GM19193 (cell line): ENCODE results near the gene EARS2.

Experiments
- POLR2A ChIP-seq: IDR thresholded peaks from 4 replicates; pipeline ENCODE4 v1.6.1; 2011; ENCODE audit not compliant: insufficient read depth, insufficient read length; ENCODE audit errors: extremely low read depth

Gene EARS2

DNA sequence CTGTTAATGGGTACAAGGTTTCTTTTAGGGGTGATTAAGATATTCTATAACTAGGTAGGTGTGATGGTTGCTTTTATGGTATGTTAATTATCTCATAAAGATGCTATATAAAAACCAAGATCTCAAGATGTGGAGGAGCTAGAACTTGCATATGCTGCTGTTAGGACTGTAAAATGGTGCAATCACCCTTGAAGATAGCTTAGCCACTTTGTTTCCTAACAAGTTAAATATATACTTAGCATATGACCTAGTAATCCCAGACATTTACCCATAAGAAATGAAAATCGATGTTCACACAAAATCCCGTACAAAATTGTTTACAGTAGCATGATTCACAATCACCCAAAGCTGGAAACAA, 71.9 kb downstream of the EARS2 start:
- no peak for TF ChIP-seq POLR2A

DNA sequence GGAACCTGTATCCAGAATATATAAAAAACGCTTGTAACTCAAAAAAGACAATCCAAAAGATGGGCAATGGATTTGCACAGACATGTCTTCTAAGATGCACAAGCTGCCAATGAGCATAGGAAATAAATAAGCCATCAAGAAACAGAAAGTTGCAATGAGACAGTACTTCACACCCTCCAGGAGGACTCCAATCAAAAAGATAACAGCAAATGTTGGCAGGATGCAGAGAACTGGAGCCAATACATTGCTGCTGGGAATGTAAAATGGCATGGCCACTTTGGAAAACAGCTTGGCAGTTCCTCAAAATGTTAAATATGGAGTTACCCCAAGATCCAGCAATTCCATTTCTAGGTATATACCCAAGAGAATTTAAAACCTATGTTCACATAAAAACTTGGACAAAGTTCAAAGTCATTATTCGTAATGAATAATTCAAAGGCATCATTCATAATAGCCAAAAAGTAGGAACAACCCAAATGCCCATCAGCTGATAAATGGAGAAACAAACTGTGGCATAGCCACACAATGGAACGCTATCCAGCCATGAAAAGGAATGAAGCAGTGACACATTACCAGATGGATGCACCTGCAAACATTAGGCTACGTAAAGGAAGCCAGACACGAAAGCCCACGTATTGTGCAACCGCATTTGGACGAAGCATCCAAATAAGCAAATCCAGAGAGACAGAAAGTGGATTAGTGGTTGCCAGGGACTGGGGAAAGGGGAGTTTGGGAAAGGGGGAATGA, 72.5 kb downstream of the EARS2 start:
- no peak for TF ChIP-seq POLR2A

DNA sequence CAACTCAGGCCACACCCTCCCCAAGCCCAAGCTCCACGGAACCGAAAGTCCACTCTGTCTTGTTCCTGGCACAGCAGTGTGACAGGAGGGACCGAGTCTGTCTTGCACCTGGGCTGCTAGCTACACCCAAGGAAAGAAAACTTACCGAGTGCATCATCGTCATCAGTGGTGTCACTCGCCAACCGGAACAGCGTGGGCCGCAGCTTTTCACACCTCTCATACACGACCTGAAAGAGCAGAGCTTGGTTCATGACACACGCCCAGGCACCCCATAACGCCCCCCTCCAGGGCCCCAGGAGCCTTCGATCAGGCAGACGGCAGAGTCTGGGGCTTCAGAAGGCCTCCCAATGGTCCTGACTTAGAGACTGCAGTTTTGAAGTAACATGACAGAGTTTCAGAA, 74.4 kb downstream of the EARS2 start:
- no peak for TF ChIP-seq POLR2A

DNA sequence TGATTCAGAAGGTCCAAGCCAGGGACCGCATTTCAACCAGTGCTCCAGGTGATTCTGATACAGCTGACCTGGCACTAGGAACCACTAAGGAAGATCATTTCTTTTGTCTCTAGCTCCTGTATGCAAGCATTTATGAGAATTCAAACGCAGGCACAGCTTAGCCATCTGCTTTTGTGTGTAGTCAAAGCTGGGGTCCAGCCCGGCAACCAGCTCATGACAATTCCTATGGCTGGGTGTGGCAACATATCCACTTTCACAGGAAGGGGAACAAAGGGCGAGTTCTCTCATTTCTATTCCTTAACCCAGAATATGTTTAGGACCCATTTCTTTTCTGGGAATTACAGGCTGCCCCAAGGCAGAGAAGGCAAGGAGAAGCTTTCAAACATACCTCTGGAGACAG, 76.9 kb downstream of the EARS2 start:
- TF ChIP-seq POLR2A, result no peak

DNA sequence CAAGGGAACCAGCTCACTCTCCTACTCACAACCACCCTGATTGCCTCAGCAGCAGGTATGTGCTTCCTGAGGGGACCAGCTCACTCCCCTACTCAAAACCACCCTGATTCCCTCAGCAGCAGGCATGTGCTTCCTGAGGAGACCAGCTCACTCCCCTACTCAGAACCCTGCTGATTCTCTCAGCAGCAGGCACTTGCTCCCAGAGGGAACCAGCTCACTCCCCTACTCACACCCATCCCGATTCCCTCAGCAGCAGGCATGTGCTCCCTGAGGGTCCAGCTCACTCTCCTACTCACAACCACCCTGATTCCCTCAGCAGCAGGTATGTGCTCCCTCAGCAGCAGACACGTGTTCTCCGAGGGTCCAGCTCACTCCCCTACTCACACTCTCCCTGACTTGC, 78.0 kb downstream of the EARS2 start:
- no peak for TF ChIP-seq POLR2A

DNA sequence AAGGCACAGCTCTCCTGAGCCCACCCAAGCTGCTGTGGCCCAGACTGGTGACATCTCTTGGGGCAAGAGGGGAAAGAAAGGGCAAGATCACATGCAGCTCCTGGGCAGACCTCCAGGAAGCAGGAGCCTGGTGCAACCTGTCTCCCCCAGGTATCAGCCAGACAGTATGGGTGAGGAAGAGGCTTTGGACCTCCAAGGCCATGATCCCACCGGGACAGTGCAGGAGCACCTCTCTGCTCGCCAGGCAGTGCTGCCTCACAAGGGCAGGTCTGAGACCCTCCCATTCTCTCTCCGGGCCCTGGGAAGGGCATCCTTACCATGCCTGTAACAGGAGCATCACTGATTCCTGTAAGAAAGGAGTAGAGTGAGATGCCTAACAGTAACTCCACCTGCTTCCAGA, 78.6 kb downstream of the EARS2 start:
- TF ChIP-seq POLR2A, result no peak

DNA sequence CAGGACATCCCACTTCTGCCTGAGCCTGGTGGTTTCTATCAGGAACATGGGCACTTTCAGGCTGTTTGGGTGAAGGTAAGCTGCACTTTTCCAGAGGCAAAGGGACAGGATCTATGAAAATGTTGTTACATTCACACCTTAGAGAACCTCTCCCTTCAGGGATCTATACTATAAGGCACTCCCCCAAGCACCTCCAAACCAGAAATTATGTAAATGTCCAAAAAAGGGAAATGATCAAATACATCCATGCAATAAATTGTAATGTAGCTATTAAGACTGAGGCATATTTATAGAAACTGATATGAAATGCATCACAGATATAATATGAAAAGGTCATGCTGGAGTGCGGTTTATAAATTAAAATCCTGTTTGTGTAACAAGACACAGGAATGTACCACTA, 80.9 kb downstream of the EARS2 start:
- no peak for TF ChIP-seq POLR2A
